Right lung (tissue), 5 donors: ENCODE measurements around the gene RPS27. TPM values are rescaled to one million over a fixed set of nuclear protein-coding genes. Genes with fewer than 3 reads are reported as not detected.

ENCODE experiments used
- DNase-seq, 2 donors: peaks; one replicate each; pipeline ENCODE4 v3.0.0-alpha.2; 2013
- polyA plus RNA-seq, 5 donors: library from polyadenylated mRNA; unstranded; fragments of 120-200 nt; gene quantifications; one replicate each; pipeline versions ENCODE4 v1.2.1 to v1.2.3, GENCODE V29; 2013; ENCODE audit warnings: inconsistent platforms in 1 of 5, low replicate concordance in 1 of 5; ENCODE audit not compliant: insufficient read length in 5 of 5, insufficient read depth in 1 of 5

The RPS27 gene
- polyA plus RNA-seq, 5 donors = 3,493 to 4,788 (median 3,660) TPM

- DNase-seq = peak in 1 of 2 donors; percentile 24
Observed at GRCh38 chr1:153957744-153958110, 32.8 kb upstream of the RPS27 start.

DNA sequence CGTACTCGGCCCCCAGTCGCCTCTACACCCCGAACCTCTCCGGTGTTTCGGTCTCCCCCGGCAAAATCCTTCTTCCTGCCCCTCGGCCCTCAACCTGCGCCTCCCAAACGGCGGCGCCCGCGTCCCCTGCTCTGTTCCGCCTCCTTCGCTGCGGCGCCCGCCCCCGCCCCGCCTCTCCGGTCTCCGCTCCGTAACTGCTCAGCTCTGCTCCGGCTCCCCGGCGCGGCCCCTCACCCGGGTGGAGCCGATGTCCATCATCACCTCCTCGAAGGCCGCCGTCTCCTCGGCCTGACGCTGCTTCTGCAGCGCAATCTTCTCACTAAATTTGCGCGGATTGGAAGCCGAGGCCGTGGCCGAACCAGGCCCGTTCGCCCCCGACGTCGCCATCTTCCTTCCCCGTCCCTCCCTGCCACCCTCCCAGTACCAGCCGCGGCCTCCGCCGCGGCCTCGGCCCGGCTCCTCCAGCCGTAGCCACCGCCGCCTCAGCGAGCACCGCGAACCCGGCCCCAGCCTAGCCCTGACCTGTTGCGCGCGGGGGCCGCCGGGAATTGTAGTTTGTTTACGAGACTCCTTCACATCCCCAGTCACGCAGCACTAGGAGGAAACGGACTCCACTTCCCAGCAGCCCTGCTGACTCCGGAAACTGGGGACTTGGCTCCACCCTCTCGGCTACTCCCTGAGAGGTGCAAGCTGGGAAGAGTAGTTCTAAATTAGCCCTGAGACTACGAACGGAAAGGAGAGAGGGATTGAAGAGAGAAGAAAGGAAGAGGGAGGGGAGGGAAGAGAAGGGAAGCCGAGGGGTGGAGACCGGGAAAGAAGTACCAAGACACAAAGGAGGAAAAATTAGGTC is 32.2 kb upstream of the RPS27 start, which contains the start of gene CRTC2:
Gene CRTC2, minus strand, starts transcription at position 502 of the 850 bp plus-strand sequence. Its CDS starts 115 bp downstream, at position 387.
- peak; percentile 95 to 96 for DNase-seq

DNA sequence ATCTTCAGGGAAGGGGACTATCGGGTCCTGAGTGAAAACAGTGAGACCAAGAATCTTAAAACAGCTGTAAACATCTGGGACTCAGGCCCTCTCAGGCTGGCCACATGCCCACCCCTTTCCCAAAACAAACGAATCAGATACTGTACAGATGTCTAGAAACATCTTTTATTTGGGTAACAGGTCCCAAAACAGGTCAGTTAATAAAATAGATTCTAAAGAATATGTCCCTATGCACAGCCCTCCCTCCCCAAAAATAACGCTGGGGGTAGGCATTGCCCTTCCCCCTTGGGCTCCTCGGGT is 31.7 kb upstream of the RPS27 start:
- no peak for DNase-seq

GRCh38 chr1:153959454-153959853 is 31.1 kb upstream of the RPS27 start:
- DNase-seq = no peak

- no peak for DNase-seq
Observed at GRCh38 chr1:153960206-153960605, 30.4 kb upstream of the RPS27 start.

- no peak for DNase-seq
Observed at GRCh38 chr1:153961421-153961820, 29.1 kb upstream of the RPS27 start.

- DNase-seq = no peak
Observed at GRCh38 chr1:153962088-153963029, 28.2 kb upstream of the RPS27 start.

DNA sequence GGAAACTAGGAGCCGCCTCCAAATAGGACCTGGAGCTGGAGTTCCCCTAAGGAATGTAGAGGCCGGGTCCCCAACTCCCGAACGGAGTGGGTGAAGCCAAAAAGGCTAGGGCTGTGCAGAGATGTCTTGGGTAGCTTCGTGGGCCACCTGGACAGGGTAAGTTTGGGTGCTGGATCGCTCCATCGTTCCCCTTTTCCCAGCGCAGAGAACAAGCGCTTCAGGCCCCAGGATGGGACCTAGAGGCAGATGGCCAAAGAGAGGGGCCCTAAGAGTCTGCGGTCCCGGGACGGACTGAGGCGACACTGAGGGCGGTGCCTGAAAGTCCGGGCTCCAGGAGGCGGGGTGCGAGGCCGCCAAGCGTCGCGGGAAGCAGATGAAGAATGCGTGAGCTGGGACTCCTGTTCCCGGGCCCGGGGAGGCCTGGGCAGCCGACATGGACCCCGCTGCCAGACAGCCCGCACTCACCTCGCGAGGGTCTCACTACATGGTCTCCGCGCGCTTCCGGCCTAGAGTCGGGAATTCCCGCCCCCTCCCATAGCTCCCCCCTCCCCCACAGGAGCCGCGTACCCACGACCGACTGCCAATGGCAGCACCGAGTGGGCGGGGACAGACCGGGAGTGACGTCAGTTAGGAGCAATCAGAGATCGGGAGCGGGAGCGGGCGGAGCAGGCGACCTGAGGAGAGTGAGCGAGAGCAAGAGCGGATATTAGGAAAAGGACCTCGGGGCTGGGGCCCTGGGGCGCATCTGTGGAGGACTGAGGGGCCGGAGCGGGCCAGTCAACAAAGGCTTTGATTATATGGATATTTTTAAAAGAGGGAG is 27.3 kb upstream of the RPS27 start, which contains the start of gene SLC39A1:
Gene SLC39A1, minus strand, starts transcription at position 508 of the 820 bp plus-strand sequence. CDS start 822 bp downstream, outside the sequence.
- DNase-seq = peak; percentile 98

DNA sequence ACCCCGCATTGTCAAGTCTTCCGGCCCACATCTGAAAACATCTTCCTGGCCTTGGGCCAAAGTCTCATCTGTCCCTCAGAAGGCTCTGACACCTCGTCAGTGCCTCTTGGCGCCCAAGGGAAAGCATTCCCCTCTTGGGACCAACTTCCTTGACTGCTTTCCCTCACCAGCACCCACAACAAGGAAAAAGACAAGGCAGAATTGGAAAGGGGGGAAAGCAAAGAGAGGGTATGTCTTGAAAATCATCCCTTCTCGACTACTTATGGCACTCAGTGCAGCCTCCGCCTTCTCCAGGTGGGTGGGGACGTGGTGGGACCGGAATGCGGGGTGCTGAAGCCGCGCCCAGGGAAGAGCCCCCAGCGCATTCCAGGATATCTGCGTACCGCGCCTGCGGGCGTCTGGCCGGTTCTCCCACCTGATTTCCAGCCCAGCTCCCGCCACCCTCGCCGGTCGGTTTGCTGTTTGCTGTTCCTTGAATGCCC is 26.7 kb upstream of the RPS27 start:
- DNase-seq = peak in 1 of 2 donors; percentile 49

DNA sequence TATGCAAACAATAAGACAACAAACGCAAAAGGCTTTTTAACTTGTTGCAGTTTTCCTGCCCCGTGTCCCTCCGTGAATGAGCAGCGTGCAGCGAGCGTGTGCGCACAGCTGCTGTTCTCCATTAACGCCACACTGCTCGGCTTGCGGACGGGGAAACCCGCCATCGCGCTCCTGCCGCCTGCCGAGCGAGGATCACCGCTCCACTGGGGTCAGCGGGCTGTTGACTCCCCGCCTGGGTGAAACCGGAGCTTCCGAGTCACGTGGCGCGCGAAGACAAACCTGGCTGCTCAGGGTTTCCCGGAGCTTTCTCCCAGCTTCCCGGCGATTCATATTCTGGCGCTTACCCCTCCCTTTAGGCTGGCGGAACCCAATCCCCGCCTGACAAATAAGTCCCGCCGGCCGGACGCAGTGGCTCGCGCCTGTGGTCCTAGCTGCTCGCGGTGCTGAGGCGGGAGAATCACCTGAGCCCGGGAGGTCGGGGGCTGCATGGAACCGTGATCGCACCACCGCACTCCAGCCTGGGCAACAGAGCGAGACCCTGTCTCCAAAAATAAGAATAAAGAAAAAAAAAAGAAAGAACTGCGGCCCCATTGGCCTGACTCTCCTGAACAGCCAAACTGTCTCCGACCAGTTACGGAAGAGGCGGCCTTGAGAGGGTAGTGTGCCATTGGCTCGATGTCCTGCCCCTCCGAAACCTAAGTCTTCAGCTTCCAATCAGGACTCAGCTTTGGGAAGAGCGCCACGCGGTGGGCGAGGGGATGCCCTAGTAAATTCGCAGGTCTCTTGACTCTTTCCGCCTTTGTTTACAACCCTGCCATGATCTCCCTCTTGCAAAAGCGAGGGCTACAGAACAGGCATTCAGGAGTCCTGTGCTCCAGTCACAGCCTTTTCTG is 23.2 kb upstream of the RPS27 start, which contains the start of gene CREB3L4:
Gene CREB3L4, plus strand, starts transcription at position 796 of the 893 bp plus-strand sequence. CDS start 624 bp downstream, outside the sequence.
- peak; percentile 92 to 94 for DNase-seq

DNA sequence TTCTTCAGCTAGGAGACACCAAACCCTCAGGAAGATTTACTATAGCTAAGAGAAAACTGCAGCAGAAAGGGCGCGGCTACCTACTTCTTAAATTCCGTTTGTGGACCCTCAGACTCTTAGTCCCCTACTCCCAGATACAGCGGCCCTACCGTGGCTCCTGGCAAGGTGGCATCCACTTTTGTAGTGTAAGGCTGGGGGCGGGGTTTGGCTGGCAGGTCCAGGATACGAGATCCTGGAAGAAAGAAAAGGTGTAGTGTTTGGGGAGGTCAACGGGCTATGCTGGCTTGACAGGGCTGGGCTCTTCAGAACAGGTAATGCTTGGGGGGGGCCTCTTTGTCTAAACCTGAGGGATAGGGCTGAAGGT is 22.6 kb upstream of the RPS27 start:
- no peak for DNase-seq

- DNase-seq = no peak
Observed at GRCh38 chr1:153968408-153968807, 22.2 kb upstream of the RPS27 start.

- DNase-seq = no peak
Observed at GRCh38 chr1:153968972-153969371, 21.6 kb upstream of the RPS27 start.

DNA sequence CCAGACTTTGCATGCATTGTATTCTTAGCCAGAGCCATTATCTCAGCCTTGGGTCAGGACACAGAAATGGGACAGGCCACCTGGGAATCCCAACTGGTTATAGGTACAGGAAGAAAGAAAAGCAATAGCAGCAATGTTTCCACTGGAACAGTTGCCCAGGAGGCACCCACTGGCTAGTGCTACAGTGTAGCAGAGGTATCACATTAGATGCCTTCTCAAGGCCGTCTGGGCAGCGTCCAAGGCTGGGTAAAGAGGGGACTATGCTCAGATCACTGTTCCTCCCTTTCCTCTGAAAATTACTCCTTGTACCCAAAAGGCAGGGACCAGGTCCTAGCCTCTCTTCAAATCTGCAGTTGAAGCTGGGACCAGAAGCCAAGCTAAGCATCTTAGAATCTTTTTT is 20.2 kb upstream of the RPS27 start:
- DNase-seq = no peak

- DNase-seq = no peak
Observed at GRCh38 chr1:153973071-153973470, 17.5 kb upstream of the RPS27 start.

DNA sequence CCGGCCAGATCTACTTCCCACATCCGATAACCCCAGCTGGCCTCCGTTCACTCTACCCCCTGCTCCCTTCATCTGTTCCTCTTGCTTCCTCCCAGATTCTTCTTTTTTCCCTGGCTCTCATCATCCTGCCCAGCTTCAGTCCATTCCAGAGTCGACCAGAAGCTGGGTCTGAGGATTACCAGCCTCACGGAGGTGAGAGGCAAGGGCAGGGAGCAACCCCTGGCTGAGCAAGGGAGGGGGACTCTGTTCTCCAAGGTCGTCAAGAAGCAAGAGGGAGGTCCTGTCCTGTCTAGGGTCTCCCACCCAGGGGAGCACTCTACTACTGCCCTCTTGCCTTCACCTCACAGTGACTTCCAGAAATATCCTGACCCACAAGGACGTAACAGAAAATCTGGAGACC is 17.0 kb upstream of the RPS27 start:
- no peak for DNase-seq

GRCh38 chr1:153976819-153977249 is 13.7 kb upstream of the RPS27 start:
- DNase-seq = no peak

DNA sequence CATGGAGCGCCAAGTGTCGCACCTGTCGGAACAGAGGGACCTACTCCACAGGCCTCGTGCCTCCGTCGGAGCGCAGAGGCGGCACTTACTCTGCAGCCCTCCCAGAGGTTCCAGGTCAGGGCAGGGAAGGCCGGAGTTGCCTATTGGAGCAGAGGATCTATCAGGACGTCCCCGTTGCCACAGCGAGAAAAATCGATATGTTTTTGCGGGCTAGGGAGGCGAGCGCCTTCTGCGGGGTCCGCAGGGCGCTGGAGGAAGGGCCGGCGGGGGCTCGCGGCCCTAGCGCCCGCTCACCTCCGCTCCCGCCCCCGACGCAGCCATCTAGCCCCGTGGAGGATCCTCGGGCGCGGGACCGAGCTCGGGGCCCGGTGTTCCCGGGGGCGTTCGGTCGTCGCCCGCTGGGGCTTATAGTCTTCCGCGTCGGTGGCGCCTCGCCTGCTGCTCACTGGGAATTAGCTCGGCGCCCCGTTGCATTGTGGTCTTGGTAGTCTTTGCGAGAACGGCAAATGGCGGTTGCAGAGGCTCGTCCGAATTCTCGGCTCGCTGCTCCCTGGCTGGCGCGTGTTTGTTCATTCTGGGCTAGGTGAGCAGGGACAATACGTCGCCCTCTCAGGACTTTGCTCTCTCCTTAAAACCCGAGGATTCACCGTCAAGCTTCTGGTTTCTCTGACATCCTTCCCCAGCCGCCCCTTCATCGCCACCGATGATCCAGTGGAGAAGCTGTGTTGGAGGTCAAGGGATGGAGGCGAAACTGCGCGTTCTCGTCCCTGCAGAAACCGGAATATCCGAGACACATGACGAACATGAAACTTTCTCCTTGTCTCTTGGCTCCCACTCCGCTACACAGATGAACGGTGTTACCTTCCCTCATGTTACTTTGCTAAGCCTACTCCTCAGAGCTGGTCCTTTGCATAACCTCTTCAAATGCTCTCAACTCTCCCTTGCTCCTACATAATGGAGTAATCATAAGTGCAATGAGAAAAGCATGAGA is 13.0 kb upstream of the RPS27 start, which contains the start of gene JTB:
Gene JTB, minus strand, starts transcription at position 425 of the 991 bp plus-strand sequence. Its CDS starts 422 bp downstream, at position 3.
- peak; percentile 72 to 77 for DNase-seq
